Measurements from ENCODE around the gene USF2. TPM values are rescaled to one million over a fixed set of nuclear protein-coding genes. Genes with fewer than 3 reads are reported as not detected.

The USF2 gene
- total RNA-seq, 4 donors from 2014 or later, result 118 to 169 (median 143) TPM

DNA sequence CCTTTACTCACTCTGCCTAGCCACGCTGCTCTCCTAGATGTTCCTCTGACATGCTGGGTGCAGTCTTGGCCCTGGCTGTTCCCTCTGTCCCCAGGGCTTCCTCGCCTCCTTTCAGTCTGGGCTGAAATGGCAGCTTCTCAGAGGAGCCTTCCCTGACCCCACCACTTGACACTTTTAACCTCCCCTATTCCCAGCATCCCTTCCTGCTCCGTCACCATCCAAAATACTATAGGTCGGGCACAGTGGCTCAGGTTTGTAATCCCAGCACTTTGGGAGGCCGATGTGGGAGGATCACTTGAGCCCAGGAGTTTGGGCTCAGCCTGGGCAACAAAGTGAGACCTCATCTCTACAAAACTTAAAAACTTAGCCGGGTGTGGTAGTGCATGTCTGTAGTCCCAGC, 42.8 kb upstream of the USF2 start:
- Histone ChIP-seq H3K9me3 (no peaks in the 10 kb centered on the region), H3K36me3 (no peaks in the 10 kb centered on the region), H3K27me3 (peaks cover 2 to 9% (median 5%) of the 10 kb centered on the region in 3 donors), H3K4me1 (no peaks in the 10 kb centered on the region), H3K4me3 (no peak overlapping the region), H3K27ac (no peak overlapping the region)
- DNase-seq (no peak), ATAC-seq (no peak)
- TF ChIP-seq, protein P1, sequence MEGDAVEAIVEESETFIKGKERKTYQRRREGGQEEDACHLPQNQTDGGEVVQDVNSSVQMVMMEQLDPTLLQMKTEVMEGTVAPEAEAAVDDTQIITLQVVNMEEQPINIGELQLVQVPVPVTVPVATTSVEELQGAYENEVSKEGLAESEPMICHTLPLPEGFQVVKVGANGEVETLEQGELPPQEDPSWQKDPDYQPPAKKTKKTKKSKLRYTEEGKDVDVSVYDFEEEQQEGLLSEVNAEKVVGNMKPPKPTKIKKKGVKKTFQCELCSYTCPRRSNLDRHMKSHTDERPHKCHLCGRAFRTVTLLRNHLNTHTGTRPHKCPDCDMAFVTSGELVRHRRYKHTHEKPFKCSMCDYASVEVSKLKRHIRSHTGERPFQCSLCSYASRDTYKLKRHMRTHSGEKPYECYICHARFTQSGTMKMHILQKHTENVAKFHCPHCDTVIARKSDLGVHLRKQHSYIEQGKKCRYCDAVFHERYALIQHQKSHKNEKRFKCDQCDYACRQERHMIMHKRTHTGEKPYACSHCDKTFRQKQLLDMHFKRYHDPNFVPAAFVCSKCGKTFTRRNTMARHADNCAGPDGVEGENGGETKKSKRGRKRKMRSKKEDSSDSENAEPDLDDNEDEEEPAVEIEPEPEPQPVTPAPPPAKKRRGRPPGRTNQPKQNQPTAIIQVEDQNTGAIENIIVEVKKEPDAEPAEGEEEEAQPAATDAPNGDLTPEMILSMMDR (IDR thresholded peaks at IDR 0.05 in 4 of 5, conservative IDR thresholded peaks at IDR 0.05 in 1 of 5), result no peak
- TF ChIP-seq POLR2A (IDR thresholded peaks at IDR 0.05), result no peak
- in situ Hi-C loops (cut with MboI; ENCODE audit: low sequenced_read_pairs in 4 of 4) (no loop called here), intact Hi-C loops (cut with DNase I; ENCODE audit: low total_unique reads) (no loop called here)

DNA sequence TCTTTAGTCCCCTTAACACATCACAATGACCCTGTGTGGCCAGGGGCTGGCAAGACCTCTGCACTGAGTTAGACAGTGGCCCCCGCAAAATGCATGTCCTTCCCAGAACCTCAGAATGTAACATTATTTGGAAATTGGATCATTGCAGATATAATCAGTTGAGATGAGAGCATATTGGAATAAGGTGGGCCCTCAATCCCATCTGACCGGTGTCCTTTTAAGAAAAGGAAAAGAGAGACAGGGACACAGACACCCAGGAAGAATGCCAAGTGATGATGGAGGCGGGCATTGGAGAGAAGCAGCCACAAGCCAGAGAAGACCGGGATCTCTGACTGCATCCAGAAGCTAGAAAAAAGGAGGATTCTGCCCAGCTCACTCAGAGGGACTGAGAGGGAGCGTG, 42.0 kb upstream of the USF2 start:
- TF ChIP-seq, protein P1 (IDR thresholded peaks at IDR 0.05 in 4 of 5, conservative IDR thresholded peaks at IDR 0.05 in 1 of 5), result no peak
- TF ChIP-seq POLR2A (IDR thresholded peaks at IDR 0.05), result no peak
- H3K9me3 ChIP-seq, result no peaks in the 10 kb centered on the region
- H3K4me3 ChIP-seq, result no peak overlapping the region
- in situ Hi-C loops (cut with MboI; ENCODE audit: low sequenced_read_pairs in 4 of 4), result no loop called here
- no peak overlapping the region for H3K27ac ChIP-seq
- DNase-seq (no peak), ATAC-seq (no peak)
- no peaks in the 10 kb centered on the region for H3K4me1 ChIP-seq
- peaks cover 2 to 9% (median 5%) of the 10 kb centered on the region in 3 donors for H3K27me3 ChIP-seq
- no peaks in the 10 kb centered on the region for H3K36me3 ChIP-seq
- intact Hi-C loops (cut with DNase I; ENCODE audit: low total_unique reads), result no loop called here

DNA sequence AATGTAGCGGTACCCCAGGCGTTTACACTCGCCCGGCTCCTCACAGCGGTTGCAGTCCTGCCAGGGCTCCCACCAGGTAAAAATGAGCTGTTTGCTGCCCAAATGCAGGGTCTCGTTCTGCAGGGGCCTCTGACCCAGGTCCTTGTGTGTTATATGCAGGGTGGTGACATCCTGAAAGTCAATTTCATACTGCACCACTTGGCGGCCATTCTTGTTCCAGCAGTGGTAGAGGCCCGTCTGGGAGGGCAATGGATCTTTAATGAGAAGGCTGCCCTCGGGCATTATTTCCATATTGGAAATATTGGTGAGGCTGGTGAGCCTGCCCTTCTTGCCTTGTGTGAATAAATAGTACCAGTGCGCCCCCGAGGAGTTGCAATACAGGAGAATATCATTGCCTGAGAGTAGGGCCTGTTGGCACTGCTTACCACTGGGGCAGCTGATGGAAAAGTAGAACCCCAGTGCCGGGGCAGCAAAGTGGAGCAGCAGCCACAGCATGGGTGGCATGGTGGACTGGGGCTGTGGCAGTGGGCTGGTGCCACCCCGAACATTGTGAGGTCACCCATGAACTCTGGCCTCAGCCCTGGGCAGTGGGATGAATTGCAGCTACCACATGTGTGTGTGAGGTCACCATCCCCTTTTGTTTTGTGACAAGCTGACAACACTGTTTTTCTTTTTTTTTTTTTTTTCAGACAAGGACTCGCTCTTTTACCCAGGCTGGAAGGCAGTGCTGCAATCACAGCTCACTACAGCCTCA, 40.4 kb upstream of the USF2 start, which contains the start of gene FAM187B:
FAM187B (minus strand) TSS at position 563 of the 754 bp plus-strand sequence; CDS start at position 504, 59 bp downstream.
- intact Hi-C loops (cut with DNase I; ENCODE audit: low total_unique reads), result no loop called here
- Histone ChIP-seq H3K27ac (no peak within 1 kb of the TSS), H3K4me3 (no peak within 1 kb of the TSS), H3K36me3 (no peaks in the 10 kb centered on the region), H3K4me1 (no peaks in the 10 kb centered on the region), H3K9me3 (no peaks in the 10 kb centered on the region), H3K27me3 (peaks cover 4 to 6% (median 5%) of the 10 kb centered on the region in 3 donors)
- in situ Hi-C loops (cut with MboI; ENCODE audit: low sequenced_read_pairs in 4 of 4), result no loop called here
- TF ChIP-seq, protein P1 (IDR thresholded peaks at IDR 0.05 in 4 of 5, conservative IDR thresholded peaks at IDR 0.05 in 1 of 5), result no peak
- no peak for TF ChIP-seq POLR2A (IDR thresholded peaks at IDR 0.05)
- DNase-seq (no peak), ATAC-seq (no peak)

DNA sequence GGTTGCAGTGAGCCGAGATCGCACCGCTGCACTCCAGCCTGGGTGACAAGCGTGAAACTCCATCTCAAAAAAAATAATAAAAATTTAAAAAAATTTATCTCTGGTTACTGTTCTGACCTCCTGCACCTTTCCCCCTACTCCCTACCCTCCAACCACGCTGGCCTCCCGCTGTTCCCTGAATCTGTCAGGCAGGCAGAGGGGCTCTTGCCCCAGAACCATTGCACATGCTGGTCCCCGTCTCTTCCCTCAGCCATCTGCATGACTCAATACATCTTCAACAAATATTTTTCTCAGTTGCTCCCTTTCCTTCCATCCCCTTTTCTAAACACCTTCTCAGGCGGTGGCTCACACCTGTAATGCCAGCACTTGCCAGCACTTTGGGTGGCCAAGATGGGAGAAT, 39.2 kb upstream of the USF2 start:
- peaks cover 4 to 6% (median 5%) of the 10 kb centered on the region in 3 donors for H3K27me3 ChIP-seq
- DNase-seq (no peak), ATAC-seq (no peak)
- H3K36me3 ChIP-seq, result no peaks in the 10 kb centered on the region
- H3K4me1 ChIP-seq, result no peaks in the 10 kb centered on the region
- H3K9me3 ChIP-seq, result no peaks in the 10 kb centered on the region
- TF ChIP-seq, protein P1 (IDR thresholded peaks at IDR 0.05 in 4 of 5, conservative IDR thresholded peaks at IDR 0.05 in 1 of 5), result no peak
- TF ChIP-seq POLR2A (IDR thresholded peaks at IDR 0.05), result no peak
- intact Hi-C loops (cut with DNase I; ENCODE audit: low total_unique reads) (no loop called here), in situ Hi-C loops (cut with MboI; ENCODE audit: low sequenced_read_pairs in 4 of 4) (no loop called here)
- no peak overlapping the region for H3K27ac ChIP-seq
- H3K4me3 ChIP-seq, result no peak overlapping the region

Data from gastrocnemius medialis (tissue), 4 donors.